DMS53 treated with DMSO at 0.1 percent for 48 hours (cell line): ENCODE data around the gene WNK1.

ENCODE experiments used
- DNase-seq: peaks from one replicate; lab custom pipeline; 2025; ENCODE audit not compliant: unreplicated experiment; lab: John Stamatoyannopoulos, UW

Gene WNK1

DNA sequence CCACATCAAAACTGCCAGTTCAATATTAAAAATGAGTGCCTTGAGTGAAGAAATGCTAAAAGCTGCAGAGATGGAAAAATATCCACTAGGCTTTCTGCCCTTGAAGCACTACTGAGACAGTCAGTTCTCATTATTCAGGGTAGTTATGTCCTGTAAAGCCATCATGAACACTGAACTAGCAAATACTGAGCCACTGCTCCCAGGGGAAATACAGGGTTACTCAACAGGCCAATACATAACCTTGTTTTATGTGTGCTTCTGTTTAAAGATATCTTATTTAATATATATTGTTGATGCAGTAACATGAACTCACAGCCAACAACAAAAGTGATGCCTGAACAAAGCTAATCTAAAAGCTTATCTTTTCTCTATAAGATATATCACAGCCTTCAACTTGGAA, 193.8 kb downstream of the WNK1 start:
- no peak for DNase-seq

GRCh38 chr12:946631-947030, 194.3 kb downstream of the WNK1 start:
- no peak for DNase-seq

DNA sequence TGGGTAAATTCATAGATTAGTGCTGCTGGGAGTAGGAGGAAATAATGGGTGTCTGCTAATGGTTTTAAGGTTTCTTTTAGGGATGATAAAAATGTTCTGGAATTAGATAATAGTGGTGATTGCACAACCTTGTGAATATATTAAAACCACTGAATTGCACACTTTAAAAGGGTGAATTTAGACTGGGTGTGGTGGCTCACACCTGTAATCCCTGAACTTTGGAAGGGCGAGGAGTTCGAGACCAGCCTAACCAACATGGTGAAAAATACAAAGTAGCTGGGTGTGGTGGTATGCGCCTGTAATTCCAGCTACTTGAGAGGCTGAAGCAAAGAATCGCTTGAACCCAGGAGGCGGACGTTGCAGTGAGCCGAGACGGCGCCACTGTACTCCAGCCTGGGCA, 195.9 kb downstream of the WNK1 start:
- DNase-seq = no peak

DNA sequence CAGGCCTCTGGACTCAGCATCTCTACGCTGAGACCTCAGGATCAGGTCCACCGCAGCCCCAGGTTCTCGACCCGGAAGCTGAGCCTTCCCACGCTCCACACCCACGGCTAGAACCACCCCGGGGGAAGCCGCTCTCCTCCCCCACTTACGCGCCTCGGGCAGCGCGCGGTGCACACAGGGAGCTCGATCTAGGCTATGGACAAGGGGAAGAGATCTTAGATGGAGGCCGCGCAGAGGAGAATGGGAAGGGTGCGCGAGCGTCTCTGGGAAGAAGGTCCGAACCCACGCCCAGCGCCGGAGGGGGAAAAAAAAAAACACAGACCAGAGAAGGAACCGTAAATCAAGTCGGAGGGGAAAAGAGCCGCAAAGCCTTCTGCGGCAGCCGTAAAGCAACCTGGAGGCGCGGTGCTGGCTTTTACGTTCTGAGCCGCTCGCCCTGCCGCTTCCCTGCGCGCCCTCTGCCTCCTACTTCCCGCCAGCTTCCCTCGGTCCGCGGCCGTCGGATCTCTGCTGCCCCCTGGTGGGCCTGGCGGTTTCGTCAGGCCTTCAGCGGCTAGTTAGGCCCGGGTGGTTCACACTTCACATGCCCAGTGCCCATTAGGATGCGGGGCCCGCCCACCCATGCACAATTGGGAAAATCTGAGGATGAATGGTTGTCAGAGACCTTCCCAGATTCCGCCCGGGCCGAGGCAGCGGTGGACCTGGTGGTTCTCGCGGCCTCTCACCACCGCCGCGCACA, 197.2 kb downstream of the WNK1 start, which contains the start of gene RAD52:
Gene RAD52, minus strand, starts transcription at position 242 of the 739 bp plus-strand sequence. CDS start 16,636 bp downstream, outside the sequence.
- peak; percentile 100 for DNase-seq

- DNase-seq = peak; percentile 43
Observed at GRCh38 chr12:951176-951575, 198.8 kb downstream of the WNK1 start.

DNA sequence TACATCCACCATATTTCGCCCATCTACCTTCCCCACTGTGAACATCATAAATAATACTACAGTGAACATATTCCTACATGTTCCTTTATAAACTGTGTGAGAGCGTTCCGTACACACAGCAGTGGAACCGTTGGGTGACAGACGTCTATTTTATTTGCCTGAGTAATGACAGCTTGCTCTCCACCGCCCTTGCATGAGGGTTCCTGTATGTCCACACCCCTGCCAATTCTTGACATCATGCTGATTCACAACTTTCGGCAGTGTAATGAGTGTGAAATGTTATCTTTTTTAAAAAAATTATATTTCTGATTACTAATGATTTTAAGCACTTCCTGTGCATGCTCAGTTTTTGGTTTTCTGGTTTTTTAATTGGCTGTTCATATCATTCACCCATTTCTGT, 201.4 kb downstream of the WNK1 start:
- DNase-seq = peak; percentile 21

- DNase-seq = no peak
Observed at GRCh38 chr12:954741-955140, 202.4 kb downstream of the WNK1 start.

DNA sequence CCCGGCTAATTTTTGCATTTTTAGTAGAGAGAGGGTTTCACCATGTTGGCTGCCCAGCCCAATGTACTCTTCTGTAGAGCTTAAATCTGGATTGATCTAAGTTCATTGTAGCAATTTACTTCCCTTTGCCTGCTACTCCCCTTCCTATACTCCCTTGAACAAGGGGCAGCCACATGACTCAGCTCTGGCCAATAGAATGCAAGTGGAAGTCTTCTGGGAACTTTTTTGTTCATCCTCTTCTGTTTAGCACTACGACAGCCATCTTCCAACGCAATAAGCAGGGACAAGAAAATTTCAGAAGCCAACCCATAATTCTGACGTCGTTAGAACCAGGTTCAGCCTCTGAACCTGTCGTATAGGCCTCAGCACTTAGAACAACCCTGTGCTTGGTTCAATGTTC, 203.6 kb downstream of the WNK1 start:
- DNase-seq = no peak

DNA sequence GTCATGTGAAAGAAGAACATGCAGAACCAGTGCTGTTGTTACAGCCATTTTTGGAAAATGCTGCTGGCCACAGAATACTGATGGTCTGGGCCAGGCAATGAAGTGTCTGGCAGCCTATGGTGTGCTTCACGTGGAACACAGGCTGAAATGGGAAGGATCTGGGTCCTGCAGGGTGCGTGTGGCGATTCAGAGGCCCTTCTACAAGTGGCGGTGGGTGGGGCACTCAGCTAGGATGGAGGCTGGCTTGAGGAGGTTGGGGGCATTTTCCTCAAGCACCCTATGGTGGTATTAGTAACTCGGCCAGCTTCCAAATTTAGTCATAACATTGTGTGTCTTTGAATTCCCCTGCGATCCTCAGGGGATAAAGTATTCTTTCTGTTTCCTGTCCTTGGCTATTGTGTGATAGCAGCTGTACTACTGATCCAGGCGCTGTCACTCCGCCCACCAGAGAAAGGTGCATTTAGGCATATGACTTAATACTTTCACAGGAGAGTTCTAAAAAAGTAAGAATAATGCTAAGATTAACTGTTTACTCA, 206.3 kb downstream of the WNK1 start:
- no peak for DNase-seq
